Lung microvascular endothelial cell (primary cell): Measurements from ENCODE around the gene SLC8A2. TPM values are rescaled to one million over a fixed set of nuclear protein-coding genes. Genes with fewer than 3 reads are reported as not detected.

Experiments
- DNase-seq, 2 donors: peaks; one replicate each; pipeline versions ENCODE4 v3.0.0 to v3.0.0-alpha.2; 2010; ENCODE audit warnings: low read depth in 2 of 2
- total RNA-seq: library from RNA; depleted of rRNA; stranded (reverse); fragments of >200 nt; gene quantifications from 2 replicates; pipeline ENCODE4 v1.2.1, GENCODE V29; 2014

Gene SLC8A2, protein sequence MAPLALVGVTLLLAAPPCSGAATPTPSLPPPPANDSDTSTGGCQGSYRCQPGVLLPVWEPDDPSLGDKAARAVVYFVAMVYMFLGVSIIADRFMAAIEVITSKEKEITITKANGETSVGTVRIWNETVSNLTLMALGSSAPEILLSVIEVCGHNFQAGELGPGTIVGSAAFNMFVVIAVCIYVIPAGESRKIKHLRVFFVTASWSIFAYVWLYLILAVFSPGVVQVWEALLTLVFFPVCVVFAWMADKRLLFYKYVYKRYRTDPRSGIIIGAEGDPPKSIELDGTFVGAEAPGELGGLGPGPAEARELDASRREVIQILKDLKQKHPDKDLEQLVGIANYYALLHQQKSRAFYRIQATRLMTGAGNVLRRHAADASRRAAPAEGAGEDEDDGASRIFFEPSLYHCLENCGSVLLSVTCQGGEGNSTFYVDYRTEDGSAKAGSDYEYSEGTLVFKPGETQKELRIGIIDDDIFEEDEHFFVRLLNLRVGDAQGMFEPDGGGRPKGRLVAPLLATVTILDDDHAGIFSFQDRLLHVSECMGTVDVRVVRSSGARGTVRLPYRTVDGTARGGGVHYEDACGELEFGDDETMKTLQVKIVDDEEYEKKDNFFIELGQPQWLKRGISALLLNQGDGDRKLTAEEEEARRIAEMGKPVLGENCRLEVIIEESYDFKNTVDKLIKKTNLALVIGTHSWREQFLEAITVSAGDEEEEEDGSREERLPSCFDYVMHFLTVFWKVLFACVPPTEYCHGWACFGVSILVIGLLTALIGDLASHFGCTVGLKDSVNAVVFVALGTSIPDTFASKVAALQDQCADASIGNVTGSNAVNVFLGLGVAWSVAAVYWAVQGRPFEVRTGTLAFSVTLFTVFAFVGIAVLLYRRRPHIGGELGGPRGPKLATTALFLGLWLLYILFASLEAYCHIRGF
- total RNA-seq, result 0.22 TPM in 1 of 2 replicates, not detected in the other

- peak; percentile 70 to 75 for DNase-seq
Observed at GRCh38 chr19:47471733-47472457, at the start of gene SLC8A2. Gene SLC8A2 (minus strand): TSS chr19:47471893. CDS start chr19:47466403, 5,490 bp downstream.

DNA sequence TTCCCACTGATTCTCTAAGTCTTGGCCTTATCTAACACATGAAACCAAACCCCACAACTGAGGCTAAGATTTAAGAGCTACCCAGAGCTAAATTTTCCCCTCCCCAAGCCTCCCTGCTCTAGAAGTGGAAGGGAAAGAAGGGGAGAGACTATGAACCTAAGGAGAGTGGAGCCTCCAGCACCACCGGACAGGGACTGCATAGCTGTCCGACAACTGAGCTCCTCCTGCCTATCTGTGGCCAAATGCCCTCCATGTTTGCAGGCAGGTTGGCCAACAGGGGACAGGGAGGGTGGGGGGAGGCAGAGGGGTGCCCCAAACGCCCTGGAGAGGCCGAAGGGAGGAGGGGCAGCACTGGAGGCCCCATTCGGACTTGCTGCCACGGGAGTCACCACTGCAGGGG is 49.1 kb upstream of the SLC8A2 start:
- no peak for DNase-seq

DNA sequence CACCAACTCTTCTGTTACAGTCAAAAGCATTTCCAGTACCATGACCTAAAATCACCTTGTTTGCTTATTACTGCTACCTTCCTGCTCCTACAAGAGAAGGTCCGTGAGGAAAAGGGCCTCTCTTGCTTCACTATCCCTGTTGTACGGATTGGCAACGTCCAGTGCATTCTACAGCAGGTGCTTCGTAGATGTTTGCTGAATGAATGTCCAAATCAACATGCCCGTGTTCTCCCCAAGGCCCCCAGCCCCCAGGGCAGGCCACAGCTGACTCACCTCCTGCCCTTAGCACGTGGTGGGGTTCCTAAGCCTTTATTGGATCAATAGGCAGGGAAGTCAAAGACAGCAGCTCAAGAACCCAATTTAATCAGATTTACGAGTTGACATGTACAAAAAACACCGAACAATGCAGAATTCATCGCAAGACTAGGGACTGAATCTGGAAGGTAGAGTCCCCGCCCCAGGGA is 48.7 kb upstream of the SLC8A2 start:
- no peak for DNase-seq

DNA sequence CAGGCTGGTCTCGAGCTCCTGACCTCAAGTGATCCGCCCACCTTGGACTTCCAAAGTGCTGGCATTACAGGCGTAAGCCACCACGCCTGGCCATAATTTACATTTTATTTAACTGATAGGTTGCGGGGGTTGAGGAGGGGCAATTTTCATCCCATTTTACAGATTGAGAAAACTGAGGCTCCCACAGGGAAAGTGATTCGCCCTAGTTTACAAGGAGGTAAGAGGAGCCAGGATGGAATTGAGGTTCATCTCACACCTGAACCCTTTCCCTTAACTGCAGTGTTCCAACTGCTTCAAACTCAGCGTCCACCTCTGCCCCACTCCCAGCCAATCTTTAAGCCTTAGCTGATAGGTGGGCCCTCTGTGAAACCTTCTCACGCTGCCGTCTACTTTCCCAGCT is 47.2 kb upstream of the SLC8A2 start:
- no peak for DNase-seq

- no peak for DNase-seq
Observed at GRCh38 chr19:47518139-47518538, 46.4 kb upstream of the SLC8A2 start.

- peak; percentile 100 for DNase-seq
Observed at GRCh38 chr19:47514869-47515588, 43.3 kb upstream of the SLC8A2 start, which contains the start of gene NAPA. Gene NAPA (minus strand): TSS chr19:47515063. CDS start chr19:47514940, 123 bp downstream.

DNA sequence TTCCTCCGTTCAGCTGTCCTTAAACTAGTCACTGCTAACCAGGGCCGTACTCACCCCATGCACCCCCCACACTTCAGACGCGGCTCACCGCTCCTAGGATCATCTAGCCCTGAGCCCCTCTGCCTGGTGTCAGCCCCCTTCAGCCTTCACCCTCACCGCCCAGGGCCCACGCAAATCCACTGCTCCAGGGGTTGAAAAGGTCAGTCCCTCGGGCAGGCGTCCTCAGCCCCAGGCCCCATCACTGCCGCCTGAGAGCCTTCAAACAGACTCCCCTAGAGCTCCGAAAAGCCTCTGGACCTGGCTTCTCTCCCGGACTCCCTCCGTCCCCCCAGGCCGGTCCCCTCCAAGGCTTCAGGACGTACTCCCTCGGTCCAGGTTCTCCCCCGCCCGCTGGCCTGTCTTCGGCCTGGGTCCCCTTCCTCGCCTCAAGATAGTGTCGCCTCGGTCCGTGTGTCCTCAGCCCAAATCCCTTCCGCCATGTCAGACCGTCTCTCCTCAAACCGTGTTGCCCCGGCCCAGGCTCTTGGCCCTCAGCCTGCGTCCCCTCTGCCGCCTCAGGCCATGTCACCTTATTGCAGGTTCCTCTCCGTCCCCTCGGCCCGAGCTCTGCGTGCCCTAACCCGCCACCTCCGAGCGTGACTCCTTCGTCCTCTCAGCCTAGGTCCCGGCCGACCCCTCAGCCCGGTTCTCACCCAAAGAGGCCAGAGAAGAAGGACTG is 42.6 kb upstream of the SLC8A2 start:
- peak in 1 of 2 donors; percentile 10 for DNase-seq

DNA sequence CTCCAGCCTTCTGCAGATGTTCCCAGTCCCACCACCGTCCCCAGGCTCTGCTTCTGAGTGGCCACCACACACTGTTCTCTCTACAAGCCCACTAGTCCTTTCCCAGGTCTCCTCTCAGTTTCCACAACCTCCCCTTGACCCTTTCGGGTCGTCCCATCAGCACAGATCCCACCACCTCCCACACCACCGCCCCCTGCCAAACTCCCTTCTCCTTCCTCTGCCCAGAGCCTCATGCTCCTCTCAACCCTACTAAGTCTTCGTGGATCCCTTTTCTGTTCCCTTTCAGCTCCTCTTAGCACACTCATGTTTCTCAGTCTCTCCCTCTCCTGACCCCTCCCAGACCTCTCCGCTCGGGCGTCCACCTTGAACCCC is 41.2 kb upstream of the SLC8A2 start:
- DNase-seq, result no peak

- peak in 1 of 2 donors; percentile 21 for DNase-seq
Observed at GRCh38 chr19:47512183-47512947, 40.7 kb upstream of the SLC8A2 start.

- no peak for DNase-seq
Observed at GRCh38 chr19:47511681-47512080, 40.0 kb upstream of the SLC8A2 start.

- no peak for DNase-seq
Observed at GRCh38 chr19:47511128-47511517, 39.4 kb upstream of the SLC8A2 start.

GRCh38 chr19:47510516-47511127 is 38.9 kb upstream of the SLC8A2 start:
- no peak for DNase-seq

GRCh38 chr19:47509973-47510372 is 38.3 kb upstream of the SLC8A2 start:
- peak in 1 of 2 donors; percentile 32 for DNase-seq

DNA sequence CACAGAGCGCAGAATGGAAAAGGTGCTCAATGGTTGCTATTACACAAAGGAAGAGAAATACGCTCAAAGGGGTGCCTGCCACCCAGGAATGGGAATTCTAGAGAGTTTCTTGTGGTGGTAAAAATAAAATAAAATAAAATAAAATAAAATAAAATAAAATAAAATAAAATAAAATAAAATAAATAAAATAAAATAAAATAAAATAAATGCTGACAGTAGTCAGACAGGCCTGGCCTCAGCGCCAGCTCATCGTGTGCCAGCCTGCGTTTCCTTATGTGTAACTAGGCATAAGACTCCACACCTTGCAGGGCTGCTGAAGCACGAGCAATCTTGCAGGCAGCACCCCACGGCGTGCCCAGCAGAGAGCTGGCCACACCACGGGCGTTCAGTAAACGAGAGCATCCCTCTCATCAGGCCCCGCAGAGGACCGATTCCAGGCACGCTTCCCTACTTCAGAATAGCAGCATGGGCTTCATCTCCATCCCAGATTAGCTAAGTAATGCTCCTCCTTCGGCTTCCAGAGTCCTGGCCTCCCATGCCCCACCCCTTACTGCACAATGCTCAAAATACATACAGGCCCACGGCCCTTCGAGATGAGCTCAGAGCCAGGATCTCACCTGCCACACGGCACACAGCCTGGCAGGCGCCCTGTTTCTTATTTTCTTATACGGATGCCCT is 37.6 kb upstream of the SLC8A2 start:
- no peak for DNase-seq

- DNase-seq, result no peak
Observed at GRCh38 chr19:47508721-47509120, 37.0 kb upstream of the SLC8A2 start.

- no peak for DNase-seq
Observed at GRCh38 chr19:47507924-47508553, 36.3 kb upstream of the SLC8A2 start.

GRCh38 chr19:47507012-47507411 is 35.3 kb upstream of the SLC8A2 start:
- DNase-seq, result no peak

DNA sequence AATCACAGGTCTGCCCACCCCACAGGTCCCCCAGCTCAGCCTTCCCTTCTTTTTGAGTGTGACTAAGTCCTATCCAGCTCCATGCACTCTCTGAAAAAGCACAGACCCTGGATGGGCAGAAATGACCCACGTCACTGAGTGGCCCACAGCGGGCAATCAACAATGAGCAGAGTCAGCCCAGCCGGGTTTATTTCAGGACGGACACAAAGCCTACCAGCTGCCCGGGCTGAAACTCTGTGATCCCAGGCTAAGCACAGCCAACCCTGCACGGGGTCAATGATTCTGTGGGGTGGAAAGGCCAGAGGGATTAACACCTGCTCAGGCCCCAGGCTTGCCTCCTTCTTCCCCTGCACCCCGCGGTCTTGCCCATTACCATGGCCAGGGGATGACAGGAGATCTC is 34.8 kb upstream of the SLC8A2 start:
- DNase-seq, result no peak
